ENCODE results near the gene PEX10. TPM values are rescaled to one million over a fixed set of nuclear protein-coding genes. Genes with fewer than 3 reads are reported as not detected.

Gene PEX10
- total RNA-seq, 1 donor from 2014 or later = 26.0 TPM

Other genes with a start within 250 kb of the PEX10 start
- gene FAAP20, start 217.8 kb downstream of the PEX10 start, total RNA-seq = 14.8 and 19.8 TPM in 2 replicates
- 11.8 and 18.3 TPM in 2 replicates for gene SKI, start 184.2 kb downstream of the PEX10 start, total RNA-seq
- 3.3 and 4.8 TPM in 2 replicates for gene MORN1, start 21.0 kb downstream of the PEX10 start, total RNA-seq
- 32.7 and 48.6 TPM in 2 replicates for gene RER1, start 20.7 kb downstream of the PEX10 start, total RNA-seq
- gene PLCH2, start 63.7 kb upstream of the PEX10 start, total RNA-seq = under 0.01 TPM in 2 replicates
- 14.8 and 21.0 TPM in 2 replicates for gene PANK4, start 114.0 kb upstream of the PEX10 start, total RNA-seq
- gene HES5, start 117.7 kb upstream of the PEX10 start, total RNA-seq = not detected in 2 replicates
- 55.8 and 177 TPM in 2 replicates for gene TNFRSF14, start 143.8 kb upstream of the PEX10 start, total RNA-seq
- 37.5 and 67.7 TPM in 2 replicates for gene PRXL2B, start 174.2 kb upstream of the PEX10 start, total RNA-seq
- gene MMEL1, start 220.5 kb upstream of the PEX10 start, total RNA-seq = 1.4 and 2.8 TPM in 2 replicates

Measured in lung microvascular endothelial cell (primary cell).